Right ventricle myocardium superior (tissue), 1 donor: Measurements from ENCODE around the gene RAB11FIP4. TPM values are rescaled to one million over a fixed set of nuclear protein-coding genes. Genes with fewer than 3 reads are reported as not detected.
A peak's percentile ranks its signal among the peaks of the same experiment; 100 is the strongest.

Experiments used
- ATAC-seq: fragments of 200-7000 bp; cut with Tn5 transposase; one replicate; pipeline ENCODE4 v1.9.1; 2020; ENCODE audit warnings: mild to moderate bottlenecking; ENCODE audit not compliant: poor library complexity
- DNase-seq: peaks from one replicate; pipeline ENCODE4 v3.0.0-alpha.2; 2020
- intact Hi-C: fragments of 100-400 bp; cut with DNase I; formaldehyde crosslinking; loops from one replicate; pipeline ENCODE4 v1.11.2; 2022
- microRNA-seq: library from miRNA; unstranded; fragments of <30 nt; microRNA quantifications from one replicate; pipeline ENCODE4 v1.2.0, GENCODE V29; 2020
- total RNA-seq: library from RNA; stranded (reverse); fragmentation: NEBNext Ultra II Directional; extraction: Animal tissue kit (Norgen Biotek cat#: 25700); gene quantifications from one replicate; pipeline ENCODE4 v1.2.1, GENCODE V29; 2021
- donor health status: DM: no; HTN: yes; CAD: no; lungs with severe emphysema.

The RAB11FIP4 gene
- total RNA-seq, 1 donor from 2014 or later, result 12.0 TPM

GRCh38 chr17:31584438-31585279, 193.2 kb downstream of the RAB11FIP4 start:
- intact Hi-C loops, result no loop called here
- no peak for ATAC-seq
- DNase-seq, result no peak

- intact Hi-C loops, result no loop called here
- DNase-seq (no peak), ATAC-seq (no peak)
Measured at GRCh38 chr17:31585280-31585630, 193.8 kb downstream of the RAB11FIP4 start.

- no peak for DNase-seq
- intact Hi-C loops, result no loop called here
- peak; percentile 55 for ATAC-seq
Measured at GRCh38 chr17:31586946-31587345, 195.5 kb downstream of the RAB11FIP4 start.

- peak; percentile 55 for ATAC-seq
- intact Hi-C loops, result no loop called here
- no peak for DNase-seq
Measured at GRCh38 chr17:31587462-31587861, 196.0 kb downstream of the RAB11FIP4 start.

Small RNAs within 50 kb of the gene (microRNA-seq; reads per million reads assigned to microRNA genes)
- 270 reads per million, percentile 67 among the genes with 10 or more reads in this experiment for gene MIR193A
- gene MIR365B, result 1.6 reads per million
- 1.9 reads per million for gene MIR4725

Other genes with a start within 250 kb of the RAB11FIP4 start
- gene OMG, start 94.4 kb upstream of the RAB11FIP4 start, total RNA-seq, result not detected
- 2.9 TPM for gene EVI2B, start 77.6 kb upstream of the RAB11FIP4 start, total RNA-seq
- gene EVI2A, start 70.1 kb upstream of the RAB11FIP4 start, total RNA-seq, result 2.2 TPM